HPDE6-E6E7 (cell line): Measurements from ENCODE around the gene MRPS34.
"Not testable (repeated sequence)": the region's sequence is repeated elsewhere in the genome, so short reads cannot be mapped to it uniquely, and the experiment has no call there.

Source experiments
- DNase-seq: peaks from one replicate; pipeline ENCODE4 v3.0.0; 2011; ENCODE audit warnings: missing footprints; ENCODE audit errors: extremely low spot score

Gene MRPS34

GRCh38 chr16:1752853-1753252 is 20.1 kb downstream of the MRPS34 start:
- DNase-seq, result no peak

GRCh38 chr16:1751946-1752345 is 21.0 kb downstream of the MRPS34 start:
- DNase-seq, result no peak

- no peak for DNase-seq
Measured at GRCh38 chr16:1749152-1750117, 23.5 kb downstream of the MRPS34 start.

- DNase-seq, result no peak
Measured at GRCh38 chr16:1747934-1748333, 25.0 kb downstream of the MRPS34 start.

- no peak for DNase-seq
Measured at GRCh38 chr16:1746693-1747195, 26.2 kb downstream of the MRPS34 start.

GRCh38 chr16:1745900-1746692 is 26.8 kb downstream of the MRPS34 start:
- DNase-seq, result no peak

GRCh38 chr16:1745181-1745899 is 27.6 kb downstream of the MRPS34 start:
- no peak for DNase-seq

GRCh38 chr16:1744338-1744840 is 28.5 kb downstream of the MRPS34 start:
- DNase-seq, result no peak

- DNase-seq, result no peak
Measured at GRCh38 chr16:1743376-1744337, 29.3 kb downstream of the MRPS34 start.

GRCh38 chr16:1741553-1742165 is 31.3 kb downstream of the MRPS34 start:
- DNase-seq, result no peak

- DNase-seq, result no peak
Measured at GRCh38 chr16:1740781-1741490, 32.0 kb downstream of the MRPS34 start.

- DNase-seq, result no peak
Measured at GRCh38 chr16:1740234-1740633, 32.7 kb downstream of the MRPS34 start.

- no peak for DNase-seq
Measured at GRCh38 chr16:1734816-1735215, 38.1 kb downstream of the MRPS34 start.

GRCh38 chr16:1734123-1734522 is 38.8 kb downstream of the MRPS34 start:
- no peak for DNase-seq

- DNase-seq, result not testable (repeated sequence)
Measured at GRCh38 chr16:1732551-1732987, 40.4 kb downstream of the MRPS34 start.

- DNase-seq, result no peak
Measured at GRCh38 chr16:1732071-1732470, 40.9 kb downstream of the MRPS34 start.

GRCh38 chr16:1731603-1732002 is 41.3 kb downstream of the MRPS34 start:
- DNase-seq, result no peak

- no peak for DNase-seq
Measured at GRCh38 chr16:1731073-1731472, 41.9 kb downstream of the MRPS34 start.

- DNase-seq, result no peak
Measured at GRCh38 chr16:1729445-1729844, 43.5 kb downstream of the MRPS34 start.
